Activated CD4-positive, alpha-beta T cell treated with anti-CD3 and anti-CD28 coated beads, Interleukin-2, amount 10 ng/mL, durations not matched to agents 24 days and 14 days (primary cell): ENCODE measurements around the gene ZNF579. TPM values are rescaled to one million over a fixed set of nuclear protein-coding genes. Genes with fewer than 3 reads are reported as not detected.

Experiments used
- DNase-seq: peaks from one replicate; pipeline ENCODE4 v3.0.0; 2022
- H3K27ac Mint-ChIP-seq: one replicate; pipeline ENCODE4 v1.8.0; 2022; ENCODE audit warnings: mild to moderate bottlenecking, mixed read lengths
- H3K27me3 Mint-ChIP-seq: one replicate; pipeline ENCODE4 v1.8.0; 2022; ENCODE audit warnings: mixed read lengths
- H3K36me3 Mint-ChIP-seq: one replicate; pipeline ENCODE4 v1.8.0; 2022; ENCODE audit warnings: low read depth, mild to moderate bottlenecking, mixed read lengths
- H3K4me1 Mint-ChIP-seq: one replicate; pipeline ENCODE4 v1.8.0; 2021; ENCODE audit warnings: mixed read lengths
- H3K4me3 Mint-ChIP-seq: one replicate; pipeline ENCODE4 v1.8.0; 2022; ENCODE audit warnings: mild to moderate bottlenecking, moderate library complexity, mixed read lengths
- H3K9me3 Mint-ChIP-seq: one replicate; pipeline ENCODE4 v1.8.0; 2021; ENCODE audit warnings: mixed read lengths
- intact Hi-C: fragments of 100-400 bp; cut with micrococcal nuclease; formaldehyde crosslinking; loops from one replicate; pipeline ENCODE4 v1.15.1; 2023
- total RNA-seq: library from RNA; stranded (reverse); gene quantifications from 2 replicates; pipeline ENCODE4 v1.2.3, GENCODE V29; 2022

Gene ZNF579
- total RNA-seq, 1 donor from 2014 or later, result 9.6 TPM

GRCh38 chr19:55617426-55617825 lies 36.8 kb upstream of the ZNF579 start:
- no peaks in the 10 kb centered on the region for H3K9me3 Mint-ChIP-seq
- no peaks in the 10 kb centered on the region for H3K27me3 Mint-ChIP-seq
- no peak overlapping the region for H3K27ac Mint-ChIP-seq
- peaks cover 16% of the 10 kb centered on the region for H3K4me1 Mint-ChIP-seq
- no peak for DNase-seq
- H3K4me3 Mint-ChIP-seq, result no peak overlapping the region
- intact Hi-C loops, result no loop called here
- H3K36me3 Mint-ChIP-seq, result peaks cover 18% of the 10 kb centered on the region

DNA sequence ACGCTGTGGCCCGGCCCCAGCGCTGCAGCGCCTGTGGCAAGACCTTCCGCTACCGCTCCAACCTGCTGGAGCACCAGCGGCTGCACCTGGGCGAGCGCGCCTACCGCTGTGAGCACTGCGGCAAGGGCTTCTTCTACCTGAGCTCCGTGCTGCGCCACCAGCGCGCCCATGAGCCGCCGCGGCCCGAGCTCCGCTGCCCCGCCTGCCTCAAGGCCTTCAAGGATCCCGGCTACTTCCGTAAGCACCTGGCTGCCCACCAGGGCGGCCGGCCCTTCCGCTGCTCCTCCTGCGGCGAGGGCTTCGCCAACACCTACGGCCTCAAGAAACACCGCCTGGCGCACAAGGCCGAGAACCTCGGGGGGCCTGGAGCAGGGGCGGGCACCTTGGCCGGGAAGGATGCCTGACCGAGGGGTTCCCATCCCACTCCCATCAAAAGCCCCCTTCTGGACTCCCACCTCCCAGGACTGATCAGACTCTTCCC lies 35.8 kb upstream of the ZNF579 start:
- Mint-ChIP-seq H3K4me3 (no peak overlapping the region), H3K27ac (no peak overlapping the region), H3K9me3 (no peaks in the 10 kb centered on the region), H3K4me1 (peaks cover 22% of the 10 kb centered on the region), H3K36me3 (peaks cover 25% of the 10 kb centered on the region), H3K27me3 (no peaks in the 10 kb centered on the region)
- intact Hi-C loops, result no loop called here
- DNase-seq, result no peak

GRCh38 chr19:55615543-55616394 lies 35.1 kb upstream of the ZNF579 start:
- Mint-ChIP-seq H3K9me3 (no peaks in the 10 kb centered on the region), H3K4me3 (no peak overlapping the region), H3K36me3 (peaks cover 29% of the 10 kb centered on the region), H3K4me1 (peaks cover 23% of the 10 kb centered on the region), H3K27ac (no peak overlapping the region), H3K27me3 (no peaks in the 10 kb centered on the region)
- intact Hi-C loops, result no loop called here
- no peak for DNase-seq

- H3K36me3 Mint-ChIP-seq, result peaks cover 35% of the 10 kb centered on the region
- H3K27ac Mint-ChIP-seq, result no peak overlapping the region
- no peaks in the 10 kb centered on the region for H3K27me3 Mint-ChIP-seq
- intact Hi-C loops, result no loop called here
- peaks cover 17% of the 10 kb centered on the region for H3K4me1 Mint-ChIP-seq
- no peak for DNase-seq
- H3K4me3 Mint-ChIP-seq, result no peak overlapping the region
- no peaks in the 10 kb centered on the region for H3K9me3 Mint-ChIP-seq
Measured at GRCh38 chr19:55614711-55615542, 34.3 kb upstream of the ZNF579 start.

DNA sequence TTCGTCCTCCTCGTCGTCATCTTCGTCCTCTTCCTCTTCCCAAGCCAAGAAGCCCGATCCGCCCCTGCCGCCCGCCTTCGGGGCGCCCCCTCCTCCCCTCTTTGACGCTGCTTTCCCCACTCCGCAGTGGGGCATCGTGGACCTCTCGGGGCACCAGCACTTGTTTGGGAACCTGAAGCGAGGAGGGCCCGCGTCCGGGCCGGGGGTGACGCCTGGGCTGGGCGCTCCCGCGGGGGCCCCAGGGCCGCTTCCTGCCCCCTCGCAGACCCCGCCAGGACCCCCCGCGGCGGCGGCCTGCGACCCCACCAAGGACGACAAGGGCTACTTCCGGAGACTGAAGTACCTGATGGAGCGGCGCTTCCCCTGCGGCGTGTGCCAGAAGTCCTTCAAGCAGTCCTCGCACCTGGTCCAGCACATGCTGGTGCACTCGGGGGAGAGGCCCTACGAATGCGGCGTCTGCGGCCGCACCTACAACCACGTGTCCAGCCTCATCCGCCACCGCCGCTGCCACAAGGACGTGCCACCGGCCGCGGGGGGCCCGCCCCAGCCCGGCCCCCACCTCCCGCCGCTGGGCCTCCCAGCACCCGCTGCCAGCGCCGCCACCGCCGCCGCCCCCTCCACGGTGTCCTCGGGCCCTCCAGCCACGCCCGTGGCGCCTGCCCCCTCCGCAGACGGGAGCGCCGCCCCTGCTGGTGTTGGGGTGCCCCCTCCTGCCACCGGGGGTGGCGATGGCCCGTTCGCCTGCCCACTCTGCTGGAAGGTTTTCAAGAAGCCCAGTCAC lies 33.5 kb upstream of the ZNF579 start:
- no peaks in the 10 kb centered on the region for H3K9me3 Mint-ChIP-seq
- peaks cover 43% of the 10 kb centered on the region for H3K36me3 Mint-ChIP-seq
- intact Hi-C loops, result no loop called here
- H3K27me3 Mint-ChIP-seq, result no peaks in the 10 kb centered on the region
- peaks cover 17% of the 10 kb centered on the region for H3K4me1 Mint-ChIP-seq
- H3K4me3 Mint-ChIP-seq, result no peak overlapping the region
- no peak for DNase-seq
- H3K27ac Mint-ChIP-seq, result no peak overlapping the region

GRCh38 chr19:55613396-55613795 lies 32.7 kb upstream of the ZNF579 start:
- Mint-ChIP-seq H3K36me3 (peaks cover 44% of the 10 kb centered on the region), H3K4me1 (peaks cover 20% of the 10 kb centered on the region), H3K4me3 (no peak overlapping the region), H3K27me3 (no peaks in the 10 kb centered on the region), H3K9me3 (no peaks in the 10 kb centered on the region), H3K27ac (no peak overlapping the region)
- no peak for DNase-seq
- intact Hi-C loops, result no loop called here

- Mint-ChIP-seq H3K27me3 (no peaks in the 10 kb centered on the region), H3K27ac (no peak overlapping the region), H3K36me3 (peaks cover 42% of the 10 kb centered on the region), H3K4me1 (peaks cover 28% of the 10 kb centered on the region), H3K4me3 (no peak overlapping the region), H3K9me3 (no peaks in the 10 kb centered on the region)
- intact Hi-C loops, result no loop called here
- DNase-seq, result no peak
Measured at GRCh38 chr19:55611983-55612645, 31.5 kb upstream of the ZNF579 start.

DNA sequence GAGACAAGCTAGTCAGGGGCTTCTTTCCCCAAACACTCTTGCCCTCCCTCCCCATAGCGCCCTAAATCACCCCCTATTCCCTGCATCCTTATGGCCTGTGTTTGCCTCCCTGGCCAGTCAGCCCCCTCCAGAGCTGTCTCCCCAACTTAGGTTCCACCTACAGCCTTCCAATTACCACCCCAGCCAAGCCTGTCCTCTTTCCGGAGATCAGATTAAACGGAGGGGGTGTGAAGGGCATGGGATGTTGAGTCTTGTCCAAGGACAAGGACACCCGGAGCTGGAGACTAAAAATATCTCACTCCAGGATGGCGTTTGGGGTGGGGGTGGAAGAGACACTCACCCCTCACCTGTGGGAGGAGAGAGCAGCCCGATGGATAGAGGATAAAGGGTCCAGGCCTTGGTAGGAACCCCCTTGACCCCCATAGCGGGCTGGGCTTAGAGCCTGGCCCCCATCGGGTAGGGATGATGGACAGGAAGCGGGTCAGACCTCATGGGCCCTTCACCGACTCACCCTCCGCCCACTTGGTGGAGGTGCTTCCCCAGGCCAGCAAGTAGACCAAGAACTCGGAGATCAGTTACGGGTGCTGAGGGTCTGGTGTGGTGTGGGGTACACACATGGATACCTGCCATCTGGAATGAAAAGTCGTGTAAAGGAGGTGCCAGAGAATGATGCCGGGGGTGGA lies 30.8 kb upstream of the ZNF579 start:
- H3K4me1 Mint-ChIP-seq, result peaks cover 34% of the 10 kb centered on the region
- intact Hi-C loops, result no loop called here
- H3K27me3 Mint-ChIP-seq, result no peaks in the 10 kb centered on the region
- H3K4me3 Mint-ChIP-seq, result no peak overlapping the region
- no peak for DNase-seq
- no peaks in the 10 kb centered on the region for H3K9me3 Mint-ChIP-seq
- no peak overlapping the region for H3K27ac Mint-ChIP-seq
- peaks cover 44% of the 10 kb centered on the region for H3K36me3 Mint-ChIP-seq

DNA sequence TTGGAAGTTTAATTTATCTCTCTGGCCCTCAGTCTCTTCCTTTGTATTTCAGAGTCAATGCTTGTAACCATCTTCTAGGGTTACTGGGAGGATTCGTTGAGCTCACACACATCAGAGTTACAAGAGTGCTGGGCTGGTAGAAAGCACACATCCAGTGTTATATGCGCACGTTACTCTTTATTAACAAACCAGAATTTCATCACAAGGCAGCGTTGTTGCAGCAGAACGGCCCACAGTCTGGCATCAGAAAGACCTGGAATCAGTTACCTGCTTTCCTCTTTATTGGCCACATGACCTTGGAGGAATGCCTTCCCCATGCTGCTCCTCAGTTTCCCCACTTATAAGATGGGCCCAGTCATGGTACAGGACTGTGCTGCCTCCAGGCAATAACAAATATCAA lies 28.7 kb upstream of the ZNF579 start:
- intact Hi-C loops, result no loop called here
- peaks cover 46% of the 10 kb centered on the region for H3K36me3 Mint-ChIP-seq
- H3K4me3 Mint-ChIP-seq, result no peak overlapping the region
- no peak for DNase-seq
- H3K27ac Mint-ChIP-seq, result no peak overlapping the region
- no peaks in the 10 kb centered on the region for H3K9me3 Mint-ChIP-seq
- peaks cover 3% of the 10 kb centered on the region for H3K27me3 Mint-ChIP-seq
- H3K4me1 Mint-ChIP-seq, result peaks cover 47% of the 10 kb centered on the region

DNA sequence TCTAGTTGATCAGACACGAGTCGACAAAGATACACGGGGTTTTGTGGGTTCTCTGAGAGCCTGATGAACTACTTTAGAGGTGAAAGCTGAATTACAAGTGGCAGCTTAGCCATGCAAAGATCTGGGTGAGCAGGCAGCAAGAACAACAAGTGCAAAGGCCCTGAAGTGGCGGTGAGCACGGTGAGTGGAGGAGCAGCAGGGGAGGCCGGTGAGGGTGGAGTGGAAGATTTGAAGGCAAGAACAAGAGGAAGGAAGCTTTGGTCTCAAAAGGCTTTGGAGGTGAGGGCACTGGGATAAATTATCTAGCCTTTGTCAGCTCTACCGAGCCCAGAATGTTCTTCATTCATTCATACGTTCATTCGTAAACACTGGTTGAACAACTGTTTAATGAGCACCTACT lies 26.2 kb upstream of the ZNF579 start:
- Mint-ChIP-seq H3K27ac (peak overlapping the region; percentile 91), H3K27me3 (peaks cover 3% of the 10 kb centered on the region), H3K9me3 (no peaks in the 10 kb centered on the region), H3K4me1 (peaks cover 44% of the 10 kb centered on the region), H3K36me3 (peaks cover 45% of the 10 kb centered on the region), H3K4me3 (peak overlapping the region; percentile 93)
- intact Hi-C loops, result loop anchor here (1.0 kb wide), 2 partner anchors 20 to 90 kb away; no protein-coding TSS in a partner anchor
- no peak for DNase-seq

DNA sequence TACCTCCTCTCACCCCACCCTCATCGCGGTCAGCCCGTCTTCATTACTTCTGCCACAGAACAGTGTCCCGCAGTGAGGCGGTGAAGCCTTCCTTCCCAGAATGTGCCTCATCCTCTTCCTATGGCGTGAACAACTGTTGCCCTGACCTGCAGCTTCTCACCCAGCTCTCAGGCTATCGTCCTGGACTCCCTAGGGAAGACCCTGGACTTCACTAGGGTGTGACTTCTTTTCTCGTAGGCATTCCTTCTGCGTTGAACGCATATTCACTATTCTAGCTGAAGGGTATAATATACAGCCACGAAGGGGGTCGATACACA lies 25.8 kb upstream of the ZNF579 start:
- H3K36me3 Mint-ChIP-seq, result peaks cover 44% of the 10 kb centered on the region
- intact Hi-C loops, result loop anchor here (1.0 kb wide), 2 partner anchors 19 to 89 kb away; no protein-coding TSS in a partner anchor
- peaks cover 3% of the 10 kb centered on the region for H3K27me3 Mint-ChIP-seq
- peak overlapping the region; percentile 93 for H3K4me3 Mint-ChIP-seq
- H3K27ac Mint-ChIP-seq, result peak overlapping the region; percentile 91
- H3K9me3 Mint-ChIP-seq, result no peaks in the 10 kb centered on the region
- peaks cover 44% of the 10 kb centered on the region for H3K4me1 Mint-ChIP-seq
- no peak for DNase-seq

- DNase-seq, result peak; percentile 90
- peaks cover 3% of the 10 kb centered on the region for H3K27me3 Mint-ChIP-seq
- peaks cover 40% of the 10 kb centered on the region for H3K36me3 Mint-ChIP-seq
- intact Hi-C loops, result loop anchor here (1.0 kb wide), 5 partner anchors 18 to 130 kb away; partner anchors contain the start of genes ZNF628 and ZNF784
- H3K4me1 Mint-ChIP-seq, result peaks cover 48% of the 10 kb centered on the region
- no peaks in the 10 kb centered on the region for H3K9me3 Mint-ChIP-seq
- H3K4me3 Mint-ChIP-seq, result peak within 1 kb of the TSS; percentile 93
- H3K27ac Mint-ChIP-seq, result peak within 1 kb of the TSS; percentile 93
Measured at GRCh38 chr19:55605637-55606470, 25.2 kb upstream of the ZNF579 start, which contains the start of gene ZNF865. Gene ZNF865 (plus strand): TSS chr19:55605647. CDS start chr19:55613619, 7,972 bp downstream.
